Measurements from ENCODE around the gene RNU1-1.
"Not testable (repeated sequence)": the region's sequence is repeated elsewhere in the genome, so short reads cannot be mapped to it uniquely, and the experiment has no call there.

The RNU1-1 gene

DNA sequence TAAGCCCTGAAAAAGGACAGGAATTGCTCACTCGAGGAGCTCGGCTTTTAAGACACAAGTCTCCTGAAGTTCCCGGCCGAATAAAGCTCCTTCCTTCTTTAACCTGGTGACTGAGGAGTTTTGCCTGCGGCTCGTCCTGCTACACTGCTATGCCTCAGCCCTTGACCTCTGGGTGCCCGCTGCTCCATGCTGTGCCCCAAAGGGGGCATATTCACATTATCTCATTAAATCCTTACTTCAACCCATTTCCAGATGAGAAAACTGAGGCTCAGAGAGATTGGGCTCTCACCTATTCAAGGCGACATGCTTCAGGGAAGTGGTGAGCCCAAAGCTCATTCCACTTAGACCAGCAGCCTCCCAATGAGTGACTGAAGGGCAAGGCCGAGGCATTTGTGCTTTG, 20.4 kb downstream of the RNU1-1 start:
- not testable (repeated sequence) for DNase-seq (ENCODE audit: low read depth in 1 of 2, low spot score in 1 of 2)

DNA sequence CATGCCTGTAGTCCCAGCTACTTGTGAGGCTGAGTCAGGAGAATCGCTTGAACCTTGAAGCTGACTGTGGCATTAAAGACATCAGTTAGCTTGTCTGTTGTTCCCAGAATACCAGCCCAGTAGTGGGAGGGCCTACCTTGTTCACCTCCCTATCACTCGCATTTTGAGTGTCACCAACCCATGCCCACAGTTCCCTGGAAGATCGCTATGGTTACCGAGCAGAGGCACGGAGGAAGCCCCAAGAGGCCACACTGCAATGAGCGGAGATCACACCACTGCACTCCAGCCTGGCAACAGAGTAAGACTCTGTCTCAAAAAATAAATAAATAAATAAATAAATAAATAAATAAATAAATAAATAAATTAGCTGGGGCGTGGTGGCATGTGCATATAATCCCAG, 21.1 kb downstream of the RNU1-1 start:
- DNase-seq (ENCODE audit: low read depth in 1 of 2, low spot score in 1 of 2), result not testable (repeated sequence)

DNA sequence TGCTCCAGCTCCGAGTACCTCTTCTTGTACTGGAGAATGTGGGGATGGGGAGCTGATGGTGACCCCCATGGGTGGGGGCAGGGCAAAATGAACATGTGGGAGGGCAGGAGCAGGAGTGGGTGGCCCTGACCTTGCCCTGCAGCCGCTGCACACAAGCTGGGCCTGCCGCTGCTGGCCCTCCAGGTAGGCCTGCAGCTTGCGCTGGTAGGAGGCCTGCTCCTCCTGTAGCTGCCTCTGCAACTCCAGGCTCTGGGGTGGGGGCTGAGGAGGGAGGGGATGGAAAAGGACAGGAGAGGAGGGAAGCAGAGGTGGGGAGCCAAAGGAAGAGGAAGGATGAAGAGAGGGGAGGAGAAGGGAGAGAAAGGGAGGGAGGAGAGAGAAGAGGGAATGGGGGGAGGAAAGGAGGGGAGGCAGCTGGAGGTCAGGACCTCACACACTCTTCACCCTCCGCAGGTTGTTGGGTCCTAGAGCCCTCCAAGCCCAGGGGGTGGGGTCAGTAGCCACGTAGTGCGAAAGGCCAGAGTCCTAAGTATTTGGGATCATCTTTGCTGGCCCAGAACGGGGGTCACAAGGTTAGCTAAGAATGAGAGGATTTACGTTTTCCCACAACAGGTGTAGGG, 22.9 kb downstream of the RNU1-1 start:
- no peak for DNase-seq (ENCODE audit: low read depth in 1 of 2, low spot score in 1 of 2)

DNA sequence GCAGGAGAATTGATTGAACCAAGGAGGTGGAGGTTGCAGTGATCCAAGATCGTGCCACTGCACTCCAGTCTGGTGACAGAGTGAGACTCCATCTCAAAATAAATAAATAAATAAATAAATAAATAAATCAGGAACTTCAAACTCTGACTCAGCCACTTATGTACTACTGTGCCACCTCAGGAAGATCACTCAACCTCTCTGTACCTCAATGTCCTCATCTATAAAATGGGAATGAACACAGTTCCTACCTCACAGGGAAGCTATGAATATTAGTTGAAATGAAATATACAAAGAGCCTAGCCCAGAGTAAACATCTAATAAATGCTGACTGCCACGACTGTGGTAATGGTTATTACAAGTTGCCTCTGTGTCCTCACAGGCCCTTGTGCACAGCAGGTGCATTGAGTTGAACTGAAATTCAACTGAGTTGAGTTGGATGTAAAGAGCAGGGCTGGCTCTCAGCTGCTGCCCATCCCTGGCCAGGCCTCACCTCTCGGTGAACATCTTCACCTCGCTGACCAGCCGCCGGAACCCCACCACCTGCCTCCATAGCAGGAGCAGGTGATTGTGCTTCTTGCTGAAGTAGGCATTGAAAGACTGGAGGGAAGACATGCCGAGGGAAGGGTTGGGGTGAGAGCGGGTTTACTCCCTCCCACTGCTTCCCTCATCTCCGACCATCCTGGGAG, 24.7 kb downstream of the RNU1-1 start:
- DNase-seq (ENCODE audit: low read depth in 1 of 2, low spot score in 1 of 2), result not testable (repeated sequence)

DNA sequence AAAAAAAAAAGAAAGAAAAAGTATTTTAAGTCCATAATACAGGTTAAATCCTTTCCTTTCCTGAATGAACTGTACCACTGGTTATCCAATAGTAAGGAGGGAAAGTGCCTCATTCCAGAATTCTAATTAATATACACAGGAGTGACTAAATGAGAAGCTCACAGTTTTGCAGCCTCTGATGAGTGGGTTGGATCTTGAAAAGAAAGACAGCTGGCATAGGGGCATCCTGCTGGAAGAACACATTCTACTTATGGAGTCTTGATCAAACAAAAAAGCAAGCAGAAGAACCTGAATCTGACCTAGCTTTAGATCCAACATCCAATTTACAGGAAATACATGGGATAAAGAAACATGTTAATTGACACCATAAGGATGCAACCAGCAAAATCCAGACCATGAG, 27.1 kb downstream of the RNU1-1 start:
- not testable (repeated sequence) for DNase-seq (ENCODE audit: low read depth in 1 of 2, low spot score in 1 of 2)

DNA sequence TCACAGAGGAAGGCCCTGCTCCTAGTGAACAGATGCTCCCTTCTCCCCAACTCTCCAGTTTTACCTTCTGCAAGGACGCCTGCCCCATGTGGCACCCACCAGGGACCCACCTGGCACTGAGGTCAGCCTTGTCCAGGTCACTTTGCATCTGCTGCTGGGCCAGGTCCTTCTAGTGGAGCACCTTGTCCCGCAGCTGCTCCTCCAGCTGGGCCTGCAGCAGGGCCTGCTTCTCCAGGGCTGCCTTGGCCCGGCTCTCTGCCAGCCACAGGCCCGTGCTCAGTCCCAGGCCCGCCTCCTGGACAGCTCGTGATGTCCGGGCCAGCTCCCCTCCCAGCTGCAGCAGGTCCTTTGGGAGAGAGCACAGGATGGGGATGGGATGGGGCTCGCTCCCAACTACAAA, 27.8 kb downstream of the RNU1-1 start:
- DNase-seq (ENCODE audit: low read depth in 1 of 2, low spot score in 1 of 2), result not testable (repeated sequence)

DNA sequence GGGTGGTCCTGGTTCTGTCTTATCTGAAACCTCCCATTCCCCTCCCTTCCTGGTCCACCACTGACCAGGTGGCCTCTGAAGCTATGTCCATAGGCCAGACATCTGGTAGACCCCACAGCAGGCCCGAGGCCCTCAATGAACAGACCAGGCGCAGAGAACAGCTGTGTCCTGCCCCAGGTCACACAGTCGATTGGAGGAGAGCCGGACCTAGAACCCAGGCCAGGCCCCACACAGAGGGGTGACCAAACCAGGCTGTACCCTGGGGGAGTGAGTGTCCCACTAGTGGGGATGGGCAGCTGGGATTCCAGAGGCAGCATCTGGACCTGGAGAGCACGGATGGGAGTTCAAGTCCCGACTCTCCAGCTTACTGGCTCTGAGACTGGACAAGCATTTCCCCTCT, 29.2 kb downstream of the RNU1-1 start:
- no peak for DNase-seq (ENCODE audit: low read depth in 1 of 2, low spot score in 1 of 2)

DNA sequence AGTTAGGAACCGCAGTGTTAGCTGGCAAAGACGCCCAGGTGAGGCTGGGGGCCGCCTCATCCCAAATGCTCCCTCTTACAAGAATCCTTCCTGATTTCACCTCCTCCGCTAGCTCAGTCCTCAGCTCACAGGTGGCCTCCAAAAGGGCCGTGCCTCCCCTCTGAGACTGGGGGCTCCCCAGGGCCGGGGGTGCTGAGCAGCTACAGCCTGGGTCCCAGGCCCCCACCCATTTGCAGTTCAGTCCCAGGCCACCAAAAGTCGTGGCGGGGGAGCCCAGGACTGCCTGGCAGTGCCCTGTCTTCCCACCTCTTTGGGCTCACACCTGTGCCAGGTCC, 29.6 kb downstream of the RNU1-1 start:
- no peak for DNase-seq (ENCODE audit: low read depth in 1 of 2, low spot score in 1 of 2)

DNA sequence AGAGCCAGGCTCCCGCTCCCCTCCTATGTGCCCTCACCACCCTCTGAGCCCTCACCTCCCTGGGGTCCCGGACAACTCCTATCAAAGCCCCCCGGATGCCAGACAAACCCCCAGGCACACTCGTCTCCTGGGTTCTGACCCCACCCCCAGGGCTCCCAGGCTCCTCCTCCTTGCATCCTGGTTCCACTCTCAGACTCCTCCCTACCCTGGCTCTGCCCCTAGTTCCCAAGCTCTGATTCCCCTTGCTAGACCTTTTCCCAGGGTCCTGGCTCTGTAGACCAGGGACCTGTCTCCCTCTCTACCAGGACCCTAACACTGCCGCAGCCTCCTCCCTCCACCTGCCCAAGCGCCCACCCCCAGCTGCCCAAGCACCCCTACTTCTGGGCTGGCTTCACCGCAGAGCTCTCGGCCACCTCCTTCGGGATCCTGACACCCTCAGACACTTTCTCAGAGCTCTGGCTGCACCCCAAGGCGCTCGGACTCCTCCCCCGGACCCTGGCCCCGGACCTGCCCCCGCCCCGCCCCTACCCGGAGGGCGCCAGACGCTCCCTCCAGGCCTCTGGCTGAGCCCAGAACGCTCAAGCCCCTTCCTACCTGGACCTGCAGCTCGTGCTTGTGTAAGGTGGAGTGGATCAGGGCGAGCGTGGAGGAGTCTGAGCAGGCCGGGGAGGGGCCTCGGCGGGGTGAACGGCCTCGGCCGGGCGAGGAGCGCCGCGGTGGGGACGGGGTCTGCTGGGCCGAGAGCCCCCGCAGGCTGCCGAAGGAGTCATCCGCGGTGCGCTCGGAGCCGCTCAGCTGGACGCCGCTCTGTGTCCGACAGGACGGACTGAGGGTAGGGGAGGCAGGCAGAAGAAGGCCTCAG, 30.2 kb downstream of the RNU1-1 start:
- DNase-seq (ENCODE audit: low read depth in 1 of 2, low spot score in 1 of 2), result not testable (repeated sequence)

DNA sequence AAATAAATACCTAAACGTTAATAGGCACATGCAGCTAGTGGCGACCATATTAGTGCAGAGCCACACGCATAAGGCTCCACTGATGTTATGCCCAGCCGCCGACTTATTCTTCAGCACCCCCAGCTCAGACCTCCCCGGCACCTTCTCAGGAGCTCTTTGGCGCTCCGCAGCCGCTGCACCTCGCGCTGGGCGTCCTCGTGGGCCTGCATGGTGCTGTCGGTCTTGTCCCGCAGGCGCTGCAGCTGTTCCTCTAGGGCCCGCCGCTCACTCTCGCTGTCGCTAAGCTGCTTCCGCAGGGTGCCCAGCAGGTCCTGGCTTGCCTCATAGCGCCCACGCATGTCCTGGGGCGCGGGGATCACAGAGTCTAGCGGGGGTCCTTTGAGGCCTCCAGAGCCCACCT, 30.9 kb downstream of the RNU1-1 start:
- DNase-seq (ENCODE audit: low read depth in 1 of 2, low spot score in 1 of 2), result not testable (repeated sequence)

DNA sequence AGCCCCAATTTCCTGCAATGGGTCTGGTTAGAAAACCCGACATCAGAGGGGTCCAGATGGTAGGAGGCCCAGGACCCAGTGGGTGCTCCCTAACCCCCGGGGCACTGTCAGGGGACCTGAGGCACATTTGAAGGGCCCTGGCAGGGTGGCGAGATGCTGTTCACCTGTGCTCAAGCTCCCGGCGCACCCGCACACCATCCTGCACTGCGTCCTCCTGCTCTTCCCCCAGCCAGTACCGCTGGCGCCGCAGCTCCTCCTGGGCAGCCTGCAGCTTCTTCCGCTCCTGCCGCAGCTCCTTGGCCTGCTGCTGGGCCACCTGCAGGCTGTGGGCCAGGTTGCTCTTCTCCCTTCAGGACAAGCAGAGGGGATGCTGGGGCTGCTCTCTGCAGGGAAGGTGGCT, 36.0 kb downstream of the RNU1-1 start:
- no peak for DNase-seq (ENCODE audit: low read depth in 1 of 2, low spot score in 1 of 2)

DNA sequence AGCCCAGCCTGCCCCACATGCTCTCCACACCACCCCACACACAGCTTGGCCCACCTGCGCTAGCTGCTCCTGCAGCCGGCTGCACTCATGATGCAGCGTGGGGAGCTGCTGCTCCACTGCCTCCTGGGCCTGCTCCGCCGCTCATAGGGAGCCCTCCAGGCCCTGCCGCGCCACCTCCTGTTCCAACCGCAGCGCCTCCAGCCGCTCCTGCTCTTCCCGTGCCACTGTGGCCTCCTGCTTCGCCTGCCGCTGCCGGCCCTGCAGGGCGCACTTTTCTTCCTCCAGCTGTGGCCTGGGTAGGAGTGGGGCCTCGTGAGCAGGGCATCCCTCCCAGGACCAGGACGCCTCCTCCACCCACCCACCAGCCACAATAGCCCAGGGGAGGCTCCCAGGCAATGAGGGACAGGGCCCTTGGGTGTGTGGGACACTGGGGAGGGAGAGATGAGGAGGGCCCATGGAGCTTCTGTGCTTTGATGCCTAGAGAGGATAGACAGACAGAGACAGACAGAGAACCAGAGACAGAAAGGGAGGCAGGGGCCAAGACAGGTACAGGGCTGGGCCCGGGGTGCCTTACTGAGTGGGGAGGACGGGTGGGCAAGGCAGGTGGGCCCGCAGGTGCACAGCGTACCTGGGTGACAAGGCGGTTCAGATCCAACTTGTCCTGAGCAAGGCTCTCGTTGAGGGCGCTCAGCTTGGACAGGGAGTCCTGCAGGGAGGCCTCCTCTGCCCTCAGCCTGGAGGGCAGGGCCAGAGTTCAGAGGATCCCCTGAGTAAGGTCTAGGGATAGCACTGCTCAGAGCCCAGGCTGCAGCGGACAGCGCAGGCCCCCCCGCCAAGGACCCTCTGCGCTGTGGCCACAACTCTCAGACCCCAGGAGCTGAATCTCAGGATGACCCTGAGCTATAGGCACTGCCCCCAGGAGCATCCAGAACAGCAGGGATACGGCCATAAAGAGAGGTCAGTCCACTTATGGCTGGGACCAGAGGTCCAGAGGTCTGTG, 38.0 kb downstream of the RNU1-1 start:
- not testable (repeated sequence) for DNase-seq (ENCODE audit: low read depth in 1 of 2, low spot score in 1 of 2)

DNA sequence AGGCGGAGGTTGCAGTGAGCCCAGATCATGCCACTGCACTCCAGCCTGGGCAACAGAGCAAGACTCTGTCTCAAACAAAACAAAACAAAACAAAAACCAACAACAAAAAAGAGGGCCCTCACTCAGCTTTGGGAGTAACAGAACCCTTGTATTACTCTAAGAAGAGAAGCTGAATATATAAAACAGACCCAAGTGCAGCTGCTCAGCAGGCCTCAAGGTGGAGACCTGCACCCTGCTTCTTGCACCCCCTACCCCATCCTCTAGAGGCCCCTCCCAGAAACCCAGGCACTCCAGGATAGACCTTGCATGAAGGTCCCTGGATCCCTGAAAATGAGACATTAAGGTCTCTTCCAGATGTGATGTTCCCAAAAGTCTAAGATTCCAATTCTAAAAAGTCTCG, 39.2 kb downstream of the RNU1-1 start:
- DNase-seq (ENCODE audit: low read depth in 1 of 2, low spot score in 1 of 2), result not testable (repeated sequence)

DNA sequence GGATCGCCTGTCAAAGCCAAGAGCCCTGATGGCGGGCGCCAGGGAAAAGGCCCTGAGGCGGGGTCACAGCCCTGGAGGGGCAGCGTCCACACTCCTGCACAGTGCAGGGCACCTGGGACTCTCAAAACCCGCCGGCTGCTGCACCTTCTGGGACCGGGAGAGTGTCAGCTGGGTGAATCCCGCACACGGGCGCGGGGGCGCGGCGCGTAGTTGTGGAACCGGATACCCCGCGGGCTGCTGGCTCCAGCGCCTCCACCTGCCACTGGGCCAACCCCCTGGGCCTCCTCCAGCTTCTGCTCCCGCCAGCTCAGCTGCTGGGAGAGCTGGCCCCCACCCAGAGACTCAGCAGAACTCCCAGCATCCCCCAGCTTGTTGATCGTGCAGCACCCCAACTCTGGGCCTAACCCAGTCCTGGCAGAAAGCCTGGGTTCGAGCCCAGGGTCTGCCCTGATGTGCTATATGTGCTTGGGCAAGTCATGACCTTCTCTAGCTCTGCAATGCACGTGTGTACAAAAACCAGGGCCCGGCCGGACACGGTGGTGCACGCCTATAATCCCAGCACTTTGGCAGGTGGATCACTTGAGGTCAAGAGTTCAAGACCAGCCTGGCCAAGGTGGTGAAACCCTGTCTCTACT, 39.8 kb downstream of the RNU1-1 start:
- DNase-seq (ENCODE audit: low read depth in 1 of 2, low spot score in 1 of 2), result no peak

DNA sequence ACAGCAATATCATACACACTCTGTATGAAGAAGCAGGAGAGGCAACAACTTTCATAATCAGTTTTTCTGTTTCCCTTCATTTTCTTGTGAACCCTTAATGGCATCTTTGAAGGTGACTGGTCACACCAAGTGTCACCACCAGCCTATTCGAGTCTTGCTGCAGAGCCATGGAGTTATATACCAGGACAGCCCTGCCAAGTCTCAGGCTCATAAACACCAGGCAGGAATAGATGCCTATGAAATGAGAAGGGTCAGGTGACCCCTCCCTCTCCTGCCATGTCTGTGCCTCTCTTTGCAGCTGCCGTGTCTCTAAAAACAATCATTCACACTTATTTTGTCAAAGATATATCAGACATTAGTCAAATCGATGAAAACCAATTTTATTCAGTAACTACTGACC, 45.5 kb downstream of the RNU1-1 start:
- DNase-seq (ENCODE audit: low read depth in 1 of 2, low spot score in 1 of 2), result no peak

DNA sequence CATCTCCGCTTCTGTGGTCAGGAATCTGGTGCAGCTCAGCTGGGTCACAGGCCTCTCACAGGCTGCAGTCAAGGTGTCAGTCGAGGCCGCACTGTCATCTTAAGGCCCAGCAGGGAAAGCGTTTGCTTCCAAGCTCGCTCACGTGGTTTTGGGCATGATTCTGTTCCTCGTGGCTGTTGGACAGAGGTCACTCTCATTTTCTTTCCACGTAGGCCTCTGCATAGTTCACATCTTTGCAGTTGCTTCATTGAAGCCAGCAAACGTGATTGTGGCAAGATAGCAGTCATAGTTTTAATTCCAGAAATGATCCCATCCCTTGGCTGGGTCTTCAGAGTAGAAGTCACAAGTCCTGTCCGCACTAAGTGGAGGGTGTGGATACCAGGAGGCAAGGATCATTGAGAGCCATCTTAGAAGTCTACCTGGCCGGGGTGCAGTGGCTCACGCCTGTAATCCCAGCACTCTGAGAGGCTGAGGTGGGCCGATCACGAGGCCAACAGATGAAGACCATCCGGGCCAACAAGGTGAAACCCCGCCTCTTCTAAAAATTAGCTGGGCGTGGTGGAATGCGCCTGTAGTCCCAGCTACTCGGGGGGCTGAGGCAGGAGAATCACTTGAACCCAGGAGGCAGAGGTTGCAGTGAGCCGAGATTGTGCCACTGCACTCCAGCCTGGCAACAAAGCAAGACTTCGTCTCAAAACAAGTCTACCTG, 49.0 kb downstream of the RNU1-1 start:
- DNase-seq (ENCODE audit: low read depth in 1 of 2, low spot score in 1 of 2), result no peak

All from activated T-helper 1 cell treated with anti-CD3 and anti-CD28 coated beads, Interleukin-2, amount 50 U/mL, for 16 hours (primary cell).